ENCODE measurements around the gene EVC2.

Gene EVC2

DNA sequence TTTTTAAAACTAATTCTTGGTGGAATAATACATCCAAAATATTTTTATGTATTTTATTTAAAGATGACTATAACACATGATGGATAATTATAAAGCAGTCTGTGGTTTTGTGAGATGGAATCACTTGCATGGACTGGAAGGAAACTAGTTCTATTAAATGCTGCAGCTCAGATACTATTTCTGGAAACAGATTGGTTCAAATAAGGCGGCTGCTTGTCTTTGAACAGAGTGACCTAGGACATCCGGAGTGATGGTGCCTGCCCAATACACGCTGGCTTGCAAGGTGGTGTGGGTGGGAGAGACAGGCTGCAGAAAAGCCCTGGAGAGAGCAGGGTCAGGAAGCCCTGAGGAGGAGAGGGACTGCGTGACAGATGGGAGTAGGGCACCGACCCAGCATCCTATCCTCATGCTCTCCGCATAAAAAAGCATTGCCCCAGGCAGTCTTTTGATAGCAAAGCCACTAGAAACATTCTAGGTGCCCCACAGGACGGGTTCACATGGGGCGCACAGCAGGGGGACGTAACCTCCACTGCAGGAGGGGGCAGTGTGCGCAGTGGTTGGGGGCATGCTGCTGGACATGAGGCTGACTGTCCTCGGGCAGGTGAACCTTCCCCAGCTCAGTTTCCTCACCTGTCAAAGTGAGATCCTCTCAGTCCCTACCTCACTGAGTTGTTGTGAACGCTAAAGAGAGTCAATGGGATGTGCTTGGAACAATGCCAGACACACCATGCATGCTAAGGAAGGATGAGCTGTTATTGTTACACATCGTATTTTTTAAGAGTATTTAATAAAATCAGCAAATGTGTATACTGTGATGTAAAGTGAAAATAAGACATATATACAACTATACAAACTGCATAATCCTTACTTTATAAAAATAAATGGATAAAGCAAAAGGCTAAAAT is 71.3 kb downstream of the EVC2 start:
- H3K79me2 ChIP-seq (ENCODE audit: low read length), result no peaks in the 10 kb centered on the region
- DNase-seq, result no peak
- no peak overlapping the region for H3K27ac ChIP-seq (ENCODE audit: low read length)
- H3K36me3 ChIP-seq (replicated peaks; ENCODE audit: insufficient read depth, low read length), result no peaks in the 10 kb centered on the region
- H3K4me1 ChIP-seq (ENCODE audit: low read length), result no peaks in the 10 kb centered on the region
- no peak overlapping the region for H3K4me2 ChIP-seq (ENCODE audit: low read depth, low read length)
- H3K27me3 ChIP-seq (replicated peaks; ENCODE audit: insufficient read depth, low read length), result no peaks in the 10 kb centered on the region
- no peak overlapping the region for H2AFZ ChIP-seq (ENCODE audit: low read length)
- no peak overlapping the region for H3K4me3 ChIP-seq (ENCODE audit: low read length)
- no peaks in the 10 kb centered on the region for H3K9me2 ChIP-seq (replicated peaks; ENCODE audit: insufficient read depth, low read length)
- H3F3A ChIP-seq (ENCODE audit: insufficient read depth, low read length), result no peaks in the 10 kb centered on the region
- no peaks in the 10 kb centered on the region for H4K20me1 ChIP-seq (ENCODE audit: insufficient read depth, low read length)
- TF ChIP-seq, protein P1, sequence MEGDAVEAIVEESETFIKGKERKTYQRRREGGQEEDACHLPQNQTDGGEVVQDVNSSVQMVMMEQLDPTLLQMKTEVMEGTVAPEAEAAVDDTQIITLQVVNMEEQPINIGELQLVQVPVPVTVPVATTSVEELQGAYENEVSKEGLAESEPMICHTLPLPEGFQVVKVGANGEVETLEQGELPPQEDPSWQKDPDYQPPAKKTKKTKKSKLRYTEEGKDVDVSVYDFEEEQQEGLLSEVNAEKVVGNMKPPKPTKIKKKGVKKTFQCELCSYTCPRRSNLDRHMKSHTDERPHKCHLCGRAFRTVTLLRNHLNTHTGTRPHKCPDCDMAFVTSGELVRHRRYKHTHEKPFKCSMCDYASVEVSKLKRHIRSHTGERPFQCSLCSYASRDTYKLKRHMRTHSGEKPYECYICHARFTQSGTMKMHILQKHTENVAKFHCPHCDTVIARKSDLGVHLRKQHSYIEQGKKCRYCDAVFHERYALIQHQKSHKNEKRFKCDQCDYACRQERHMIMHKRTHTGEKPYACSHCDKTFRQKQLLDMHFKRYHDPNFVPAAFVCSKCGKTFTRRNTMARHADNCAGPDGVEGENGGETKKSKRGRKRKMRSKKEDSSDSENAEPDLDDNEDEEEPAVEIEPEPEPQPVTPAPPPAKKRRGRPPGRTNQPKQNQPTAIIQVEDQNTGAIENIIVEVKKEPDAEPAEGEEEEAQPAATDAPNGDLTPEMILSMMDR (IDR thresholded peaks at IDR 0.05; ENCODE audit: low read length), result no peak
- TF ChIP-seq EZH2 (optimal IDR thresholded peaks at IDR 0.05; ENCODE audit: low read depth, low read length) (no peak), EZH2phosphoT487 (IDR thresholded peaks at IDR 0.05; ENCODE audit: low read length) (no peak)
- H3K9ac ChIP-seq (ENCODE audit: low read length), result no peak overlapping the region
- H3K9me3 ChIP-seq (replicated peaks; ENCODE audit: insufficient read depth, low read length), result no peaks in the 10 kb centered on the region

DNA sequence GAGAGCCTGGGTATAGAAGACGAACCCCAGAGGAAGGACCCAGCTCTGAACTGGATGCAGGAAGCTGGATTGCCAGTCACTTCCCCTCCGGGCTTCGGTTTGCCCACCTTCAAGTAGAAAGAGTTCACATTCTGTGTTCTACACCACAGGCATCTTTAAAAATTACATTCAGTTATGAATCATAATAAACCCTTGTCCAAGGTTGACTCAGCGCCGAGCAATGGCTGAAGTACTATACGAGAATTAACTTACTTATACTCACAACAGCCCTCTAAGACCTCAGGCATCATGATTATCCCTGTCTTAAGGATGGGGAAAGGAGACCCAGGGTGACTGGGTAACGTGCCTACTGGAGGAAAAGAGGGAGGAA is 72.5 kb downstream of the EVC2 start:
- Histone ChIP-seq H3K36me3 (replicated peaks; ENCODE audit: insufficient read depth, low read length) (no peaks in the 10 kb centered on the region), H3K4me2 (ENCODE audit: low read depth, low read length) (no peak overlapping the region), H3F3A (ENCODE audit: insufficient read depth, low read length) (no peaks in the 10 kb centered on the region), H3K4me3 (ENCODE audit: low read length) (no peak overlapping the region), H3K9me2 (replicated peaks; ENCODE audit: insufficient read depth, low read length) (no peaks in the 10 kb centered on the region), H3K4me1 (ENCODE audit: low read length) (no peaks in the 10 kb centered on the region), H3K27ac (ENCODE audit: low read length) (no peak overlapping the region), H3K79me2 (ENCODE audit: low read length) (no peaks in the 10 kb centered on the region), H3K9ac (ENCODE audit: low read length) (no peak overlapping the region), H2AFZ (ENCODE audit: low read length) (no peak overlapping the region), H3K9me3 (replicated peaks; ENCODE audit: insufficient read depth, low read length) (no peaks in the 10 kb centered on the region), H4K20me1 (ENCODE audit: insufficient read depth, low read length) (no peaks in the 10 kb centered on the region), H3K27me3 (replicated peaks; ENCODE audit: insufficient read depth, low read length) (no peaks in the 10 kb centered on the region)
- TF ChIP-seq EZH2 (optimal IDR thresholded peaks at IDR 0.05; ENCODE audit: low read depth, low read length), result no peak
- TF ChIP-seq, protein P1 (IDR thresholded peaks at IDR 0.05; ENCODE audit: low read length), result no peak
- no peak for TF ChIP-seq EZH2phosphoT487 (IDR thresholded peaks at IDR 0.05; ENCODE audit: low read length)
- DNase-seq, result no peak

DNA sequence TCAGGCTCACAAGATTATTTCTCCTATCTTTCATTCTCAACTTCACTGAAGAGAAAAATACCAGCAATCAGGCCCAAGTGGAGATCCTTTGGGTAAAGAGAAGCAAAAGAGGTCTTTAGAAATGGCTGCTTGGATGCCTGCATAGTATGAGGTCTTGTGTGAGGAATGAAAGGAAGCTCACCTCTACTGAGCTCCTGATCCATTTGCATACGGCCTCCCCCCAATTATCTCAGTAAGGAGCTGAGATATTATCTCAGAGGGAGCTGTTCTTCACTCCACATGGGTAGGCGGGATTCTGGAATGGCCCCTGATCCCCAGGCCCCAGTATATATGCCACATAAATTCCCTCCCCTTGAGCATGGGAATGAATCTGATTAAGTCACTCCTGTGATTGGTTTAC is 75.8 kb downstream of the EVC2 start:
- H3K27me3 ChIP-seq (replicated peaks; ENCODE audit: insufficient read depth, low read length), result no peaks in the 10 kb centered on the region
- no peak overlapping the region for H3K9ac ChIP-seq (ENCODE audit: low read length)
- no peak for TF ChIP-seq EZH2 (optimal IDR thresholded peaks at IDR 0.05; ENCODE audit: low read depth, low read length)
- TF ChIP-seq, protein P1 (IDR thresholded peaks at IDR 0.05; ENCODE audit: low read length), result no peak
- no peak for TF ChIP-seq EZH2phosphoT487 (IDR thresholded peaks at IDR 0.05; ENCODE audit: low read length)
- no peak overlapping the region for H3K27ac ChIP-seq (ENCODE audit: low read length)
- H3F3A ChIP-seq (ENCODE audit: insufficient read depth, low read length), result no peaks in the 10 kb centered on the region
- H4K20me1 ChIP-seq (ENCODE audit: insufficient read depth, low read length), result no peaks in the 10 kb centered on the region
- H3K4me1 ChIP-seq (ENCODE audit: low read length), result no peaks in the 10 kb centered on the region
- H3K9me2 ChIP-seq (replicated peaks; ENCODE audit: insufficient read depth, low read length), result no peaks in the 10 kb centered on the region
- no peaks in the 10 kb centered on the region; the same call in 1 of the 2 replicates for H3K36me3 ChIP-seq (replicated peaks; ENCODE audit: insufficient read depth, low read length)
- no peak overlapping the region for H2AFZ ChIP-seq (ENCODE audit: low read length)
- no peaks in the 10 kb centered on the region for H3K79me2 ChIP-seq (ENCODE audit: low read length)
- no peak for DNase-seq
- no peak overlapping the region for H3K4me2 ChIP-seq (ENCODE audit: low read depth, low read length)
- H3K9me3 ChIP-seq (replicated peaks; ENCODE audit: insufficient read depth, low read length), result no peaks in the 10 kb centered on the region
- H3K4me3 ChIP-seq (ENCODE audit: low read length), result no peak overlapping the region

All from MM.1S (cell line).